WTC11 (cell line): ENCODE results near the gene NFX1.

Experiments used
- CTCF ChIP-seq: fragments of 200-600 bp; IDR thresholded peaks from 2 replicates; pipeline ENCODE4 v1.8.0; 2022; ENCODE audit warnings: antibody characterized with exemption
- NR2C2 ChIP-seq: sonication (generic); formaldehyde crosslinking; IDR thresholded peaks from 2 replicates; pipeline ENCODE4 v1.8.0; 2022; ENCODE audit warnings: mild to moderate bottlenecking, missing genetic modification reagents
- SP1 ChIP-seq: sonication (generic); formaldehyde crosslinking; conservative IDR thresholded peaks from 2 replicates; pipeline ENCODE4 v1.8.1; 2022; ENCODE audit warnings: missing genetic modification reagents
- ZNF138 ChIP-seq: sonication (generic); formaldehyde crosslinking; conservative IDR thresholded peaks from 2 replicates; pipeline ENCODE4 v1.8.1; 2022; ENCODE audit warnings: mild to moderate bottlenecking, moderate library complexity, missing genetic modification reagents

GRCh38 chr9:33245341-33245740 is 45.0 kb upstream of the NFX1 start:
- TF ChIP-seq CTCF (no peak), ZNF138 (no peak), SP1 (CRISPR knock-in tag) (no peak), NR2C2 (CRISPR knock-in tag) (no peak)
